K562 (cell line): ENCODE data around the gene DROSHA. TPM values are rescaled to one million over a fixed set of nuclear protein-coding genes. Genes with fewer than 3 reads are reported as not detected.
"Not testable (repeated sequence)": the region's sequence is repeated elsewhere in the genome, so short reads cannot be mapped to it uniquely, and the experiment has no call there.

ENCODE experiments used
- ATAC-seq: fragments of 200-7000 bp; cut with Tn5 transposase; 3 replicates; pipeline ENCODE4 v1.9.1; 2020; ENCODE audit warnings: moderate library complexity
- BruUV-seq: library from RNA; stranded (reverse); fragments of 400-500 nt; replicated peaks from 2 replicates; lab custom pipeline; 2021; lab: Mats Ljungman, UMichigan
- CTCF ChIA-PET: fragments of 300-600 bp; formaldehyde crosslinking; extraction: SDS; loops from one replicate; lab custom pipeline; 2021; ENCODE audit warnings: low intra/inter-chr PET ratio; lab: Yijun Ruan, JAX
- POLR2A ChIA-PET: fragments of 300-600, 350-650 bp; sonication (Branson Sonifier 250); formaldehyde crosslinking; extraction: SDS; loops from one replicate; lab custom pipeline; 2021; ENCODE audit warnings: antibody characterized with exemption, inconsistent platforms; lab: Yijun Ruan, JAX
- DNase-seq, 4 experiments: peaks; one replicate each; pipeline versions ENCODE4 v3.0.0 to v3.0.0-alpha.2; 2011 to 2018; ENCODE audit warnings: low spot score in 3 of 4, mixed read lengths in 3 of 4; ENCODE audit errors: extremely low read depth in 1 of 4
- FAIRE-seq: peaks from 2 replicates; lab custom pipeline; 2011; peaks lifted over from hg19 to GRCh38; lab: Jason Lieb, UNC
- H2AFZ ChIP-seq: 2 replicates; pipeline ENCODE4 v1.6.0; 2011; ENCODE audit warnings: low read depth, low read length, control low read depth, inconsistent platforms
- H3K27ac ChIP-seq: fragments of 200-600 bp; 3 replicates; pipeline ENCODE4 v1.8.0; 2011; ENCODE audit warnings: low read depth, mild to moderate bottlenecking, control low read depth, inconsistent platforms, low read length, moderate library complexity, mixed read lengths; ENCODE audit errors: extremely low read depth
- H3K27me3 ChIP-seq, 2 experiments: fragments of 300-600 bp in 1 of 2; 2 replicates in 1 of 2; 3 replicates in 1 of 2; pipeline versions ENCODE4 v1.6.0 to v1.8.0; 2011; ENCODE audit warnings: inconsistent platforms in 2 of 2, low read length in 2 of 2, mild to moderate bottlenecking in 1 of 2, mixed read lengths in 1 of 2, moderate library complexity in 1 of 2; ENCODE audit not compliant: control insufficient read depth in 2 of 2, insufficient read depth in 2 of 2
- H3K36me3 ChIP-seq: fragments of 300-600 bp; 3 replicates; pipeline ENCODE4 v1.8.0; 2011; ENCODE audit warnings: mild to moderate bottlenecking, low read length, inconsistent platforms; ENCODE audit not compliant: control insufficient read depth, insufficient read depth
- H3K4me1 ChIP-seq, 2 experiments: fragments of 200-600 bp in 1 of 2; replicated peaks in 1 of 2; 2 replicates in 1 of 2; 3 replicates in 1 of 2; pipeline versions ENCODE4 v1.5.1 to v1.8.0; 2011; ENCODE audit warnings: inconsistent platforms in 2 of 2, low read length in 2 of 2, mild to moderate bottlenecking in 1 of 2, mixed read lengths in 1 of 2, moderate library complexity in 1 of 2; ENCODE audit not compliant: control insufficient read depth in 2 of 2, insufficient read depth in 2 of 2
- H3K4me2 ChIP-seq: 2 replicates; pipeline ENCODE4 v1.6.1; 2011; ENCODE audit warnings: low read length, control low read depth, inconsistent platforms, mixed read lengths; ENCODE audit not compliant: insufficient read depth
- H3K4me3 ChIP-seq: fragments of 200-600 bp; sonication (generic), shearing (Covaris generic); 2 replicates; pipeline ENCODE4 v1.5.1; 2016; ENCODE audit warnings: control low read depth, inconsistent platforms
- H3K79me2 ChIP-seq: fragments of 200-600 bp; 3 replicates; pipeline ENCODE4 v1.8.0; 2011; ENCODE audit warnings: low read length, inconsistent platforms; ENCODE audit not compliant: control insufficient read depth, insufficient read depth
- H3K9ac ChIP-seq, 2 experiments: 2 replicates each; pipeline versions ENCODE4 v1.6.0 to v1.6.1; 2011; ENCODE audit warnings: low read depth in 2 of 2, low read length in 2 of 2, control low read depth in 1 of 2, inconsistent platforms in 1 of 2, mild to moderate bottlenecking in 1 of 2, mixed read lengths in 1 of 2; ENCODE audit not compliant: insufficient read depth in 1 of 2
- H3K9me1 ChIP-seq: one replicate; pipeline ENCODE4 v1.6.0; 2011; ENCODE audit warnings: inconsistent platforms, mild to moderate bottlenecking, low read length, moderate library complexity; ENCODE audit not compliant: control insufficient read depth, insufficient read depth
- H3K9me3 ChIP-seq: replicated peaks from 2 replicates; pipeline ENCODE4 v1.5.1; 2011; ENCODE audit warnings: low read depth, low read length, inconsistent platforms; ENCODE audit not compliant: control insufficient read depth, insufficient read depth
- H4K20me1 ChIP-seq: replicated peaks from 2 replicates; pipeline ENCODE4 v1.6.1; 2011; ENCODE audit warnings: low read length, inconsistent platforms, mixed read lengths; ENCODE audit not compliant: control insufficient read depth, insufficient read depth
- BACH1 ChIP-seq: fragments of 200-800 bp; sonication (Bioruptor generic); IDR thresholded peaks from 2 replicates; pipeline ENCODE4 v1.6.1; 2016; ENCODE audit warnings: missing genetic modification characterization, missing compliant biosample characterization
- DMBX1 ChIP-seq: fragments of 250-450 bp; sonication (Bioruptor Pico); IDR thresholded peaks from 2 replicates; pipeline ENCODE4 v1.8.0; 2022; ENCODE audit warnings: inconsistent platforms, mild to moderate bottlenecking, moderate library complexity, borderline replicate concordance
- GTF2A2 ChIP-seq: IDR thresholded peaks from 2 replicates; pipeline ENCODE4 v1.6.1; 2016; ENCODE audit warnings: mild to moderate bottlenecking, missing genetic modification characterization, missing compliant biosample characterization
- GTF2E2 ChIP-seq: fragments of 200-800 bp; sonication (Bioruptor generic); IDR thresholded peaks from 2 replicates; pipeline ENCODE4 v1.6.1; 2016; ENCODE audit warnings: missing genetic modification characterization, missing compliant biosample characterization
- ID3 ChIP-seq, 2 experiments: fragments of 250-450 bp in 1 of 2; fragments of 450-650 bp in 1 of 2; sonication (Bioruptor Pico) in 1 of 2; IDR thresholded peaks; 2 replicates each; pipeline versions ENCODE4 v1.6.1 to v1.8.0; 2016 to 2021; ENCODE audit warnings: mild to moderate bottlenecking in 2 of 2, moderate library complexity in 2 of 2, missing compliant biosample characterization in 1 of 2, missing genetic modification characterization in 1 of 2
- ILK ChIP-seq: fragments of 450-650 bp; IDR thresholded peaks from 2 replicates; pipeline ENCODE4 v1.6.1; 2016; ENCODE audit warnings: missing genetic modification characterization, low read depth, mild to moderate bottlenecking, missing compliant biosample characterization, moderate library complexity, borderline replicate concordance
- NR2C1 ChIP-seq, 2 experiments: fragments of 450-650 bp; IDR thresholded peaks; 2 replicates each; pipeline ENCODE4 v1.6.1; 2017; ENCODE audit warnings: mild to moderate bottlenecking in 2 of 2, antibody characterized with exemption in 1 of 2, inconsistent platforms in 1 of 2, missing compliant biosample characterization in 1 of 2, missing genetic modification characterization in 1 of 2
- NR4A1 ChIP-seq, 2 experiments: fragments of 250-450 bp in 1 of 2; fragments of 450-650 bp in 1 of 2; sonication (Bioruptor Pico) in 1 of 2; IDR thresholded peaks; 2 replicates each; pipeline versions ENCODE4 v1.4.0 to v1.6.1; 2016 to 2020; ENCODE audit warnings: mild to moderate bottlenecking in 2 of 2, missing compliant biosample characterization in 1 of 2, missing genetic modification characterization in 1 of 2, moderate library complexity in 1 of 2
- PTTG1 ChIP-seq: fragments of 450-650 bp; IDR thresholded peaks from 2 replicates; pipeline ENCODE4 v1.6.1; 2016; ENCODE audit warnings: low read depth, mild to moderate bottlenecking, missing genetic modification characterization, missing compliant biosample characterization
- THRB ChIP-seq: fragments of 450-650 bp; formaldehyde crosslinking; conservative IDR thresholded peaks from 2 replicates; pipeline ENCODE4 v1.4.0; 2022; ENCODE audit warnings: mild to moderate bottlenecking, missing genetic modification characterization
- ZKSCAN8 ChIP-seq: fragments of 200-800 bp; sonication (Bioruptor generic); IDR thresholded peaks from 2 replicates; pipeline ENCODE4 v1.6.1; 2016; ENCODE audit warnings: missing genetic modification characterization, missing compliant biosample characterization
- ZNF140 ChIP-seq: fragments of 250-450 bp; sonication (Bioruptor Pico); IDR thresholded peaks from 2 replicates; pipeline ENCODE4 v1.8.0; 2021; ENCODE audit warnings: moderate library complexity, mild to moderate bottlenecking, inconsistent platforms
- ZNF175 ChIP-seq: fragments of 200-800 bp; sonication (Bioruptor generic); IDR thresholded peaks from 2 replicates; pipeline ENCODE4 v1.6.1; 2016; ENCODE audit warnings: low read depth, mild to moderate bottlenecking, missing genetic modification characterization, missing compliant biosample characterization
- ZNF395 ChIP-seq: fragments of 200-800 bp; sonication (Bioruptor generic); IDR thresholded peaks from 2 replicates; pipeline ENCODE4 v1.6.1; 2017; ENCODE audit warnings: missing genetic modification characterization, missing compliant biosample characterization
- ZNF584 ChIP-seq: fragments of 200-800 bp; sonication (Bioruptor generic); IDR thresholded peaks from 2 replicates; pipeline ENCODE4 v1.6.1; 2016; ENCODE audit warnings: low read depth, mild to moderate bottlenecking, missing genetic modification characterization, missing compliant biosample characterization
- ZNF589 ChIP-seq: fragments of 200-800 bp; sonication (Bioruptor generic); IDR thresholded peaks from 2 replicates; pipeline ENCODE4 v1.6.1; 2016; ENCODE audit warnings: low read depth, missing genetic modification characterization, missing compliant biosample characterization
- WGBS: fragments of 100-300 bp; shearing (Covaris generic); methylation state at CpG from one replicate; pipeline ENCODE4 v1.1.6; 2016; ENCODE audit warnings: low coverage, mixed read lengths; ENCODE audit not compliant: insufficient coverage; ENCODE audit errors: missing lambda C conversion rate; 5-methylcytosine and 5-hydroxymethylcytosine counted together
- in situ Hi-C: fragments of 300-500 bp; cut with MboI; formaldehyde crosslinking; loops from 4 replicates; pipeline ENCODE4 v1.15.0; 2018; ENCODE audit warnings: inconsistent platforms, mixed read lengths
- intact Hi-C: fragments of 100-400 bp; cut with micrococcal nuclease; formaldehyde crosslinking; loops from 2 replicates; pipeline ENCODE4 v1.14.2; 2022
- polyA plus RNA-seq, 8 experiments: library from polyadenylated mRNA; depleted of rRNA in 4 of 8; stranded (reverse) in 5 of 8; unstranded in 3 of 8; fragments of >200 nt; fragmentation: Nextera tagmentation in 2 of 8; fragmentation: Illumina TruSeq in 1 of 8; extraction: Ambion mirVana in 2 of 8; extraction: Trizol in 1 of 8; gene quantifications; 2 replicates each; pipeline versions ENCODE4 v1.2.1 to v1.2.3, GENCODE V29; 2011 to 2014; ENCODE audit warnings: inconsistent platforms in 1 of 8, missing spikeins in 1 of 8
- total RNA-seq, 7 experiments: library from RNA; depleted of rRNA in 6 of 7; stranded (reverse); fragments of >200 nt in 6 of 7; fragmentation: Illumina TruSeq in 2 of 7; extraction: Trizol in 2 of 7; gene quantifications; 2 replicates each; pipeline versions ENCODE4 v1.2.1 to v1.2.3, GENCODE V29; 2011 to 2021; ENCODE audit warnings: low replicate concordance in 1 of 7

Gene DROSHA
- total and polyA plus RNA-seq, 9 of the 15 experiments (the other 6 are each of a cell fraction or from before 2014, with no cell fraction given) = 52.5 to 109 (median 68.9) TPM

- H3K36me3 ChIP-seq; intact Hi-C loops; H3K4me1 ChIP-seq; H3K9me3 ChIP-seq; H3K9me1 ChIP-seq; H3K9ac ChIP-seq; H3K79me2 ChIP-seq; H4K20me1 ChIP-seq; H3K27ac ChIP-seq; H3K27me3 ChIP-seq; H3K4me2 ChIP-seq; CTCF ChIA-PET; in situ Hi-C loops; BruUV-seq; FAIRE-seq; DNase-seq; POLR2A ChIA-PET; ATAC-seq; H3K4me3 ChIP-seq; H2AFZ ChIP-seq; TF ChIP-seq NR2C1 (IDR thresholded peaks at IDR 0.05); ID3 (CRISPR knock-in tag; IDR thresholded peaks at IDR 0.05); NR4A1 (CRISPR knock-in tag; IDR thresholded peaks at IDR 0.05): not testable (repeated sequence)
- WGBS = 2% methylated on average over 6 of the region's 6 CpGs
- TF ChIP-seq ZNF584 = peak; percentile 98
- peak; percentile 70 for TF ChIP-seq NR2C1 (tag; IDR thresholded peaks at IDR 0.05)
- peak; percentile 78; the same call in 1 of the 2 replicates for TF ChIP-seq ZNF140 (CRISPR knock-in tag)
- 0 out of 2 replicates have a peak, but pooled peaks have one; percentile 39 for TF ChIP-seq PTTG1 (tag)
- TF ChIP-seq ZNF589 = peak; percentile 99
- peak; percentile 87 for TF ChIP-seq ID3 (tag; IDR thresholded peaks at IDR 0.05)
- TF ChIP-seq ZNF175 (CRISPR knock-in tag) = peak; percentile 99
- peak; percentile 24; the same call in 1 of the 2 replicates for TF ChIP-seq BACH1
- 0 out of 2 replicates have a peak, but pooled peaks have one; percentile 58 for TF ChIP-seq THRB (CRISPR knock-in tag)
- peak; percentile 95; the same call in 1 of the 2 replicates for TF ChIP-seq DMBX1 (CRISPR knock-in tag)
- TF ChIP-seq GTF2A2 (tag) = peak; percentile 88
- TF ChIP-seq ILK = peak; percentile 36; the same call in 1 of the 2 replicates
- peak; percentile 93; the same call in 1 of the 2 replicates for TF ChIP-seq ZNF395 (CRISPR knock-in tag)
- TF ChIP-seq GTF2E2 (tag) = peak; percentile 41; the same call in 1 of the 2 replicates
- 0 out of 2 replicates have a peak, but pooled peaks have one; percentile 20 for TF ChIP-seq ZKSCAN8 (CRISPR knock-in tag)
- TF ChIP-seq NR4A1 (tag; IDR thresholded peaks at IDR 0.05) = 0 out of 2 replicates have a peak, but pooled peaks have one; percentile 35
These were observed 170.0 kb downstream of the DROSHA start for GRCh38 chr5:31361704-31362528.
